Putamen (tissue), 1 donor: ENCODE data around the gene DDX51.

ENCODE experiments used
- DNase-seq: peaks from one replicate; pipeline ENCODE4 v3.0.0-alpha.2; 2016; ENCODE audit warnings: low spot score

The DDX51 gene

DNA sequence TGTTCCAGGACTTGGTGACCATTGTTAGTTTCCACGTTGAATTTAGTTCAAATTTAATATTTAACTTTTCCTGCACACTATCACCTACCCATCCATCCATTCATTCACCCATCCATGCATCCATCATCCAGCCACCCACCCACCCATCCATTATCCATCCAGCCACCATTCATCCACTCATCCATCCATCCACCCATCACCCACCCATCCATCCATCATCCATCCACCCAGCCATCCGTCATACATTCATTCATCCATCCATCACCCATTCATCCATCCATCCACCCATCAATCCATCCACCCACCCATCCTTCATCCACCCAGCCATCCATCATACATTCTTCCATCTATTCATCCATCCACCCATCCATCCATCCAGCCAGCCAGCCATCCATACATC, 22.0 kb upstream of the DDX51 start:
- DNase-seq = no peak

DNA sequence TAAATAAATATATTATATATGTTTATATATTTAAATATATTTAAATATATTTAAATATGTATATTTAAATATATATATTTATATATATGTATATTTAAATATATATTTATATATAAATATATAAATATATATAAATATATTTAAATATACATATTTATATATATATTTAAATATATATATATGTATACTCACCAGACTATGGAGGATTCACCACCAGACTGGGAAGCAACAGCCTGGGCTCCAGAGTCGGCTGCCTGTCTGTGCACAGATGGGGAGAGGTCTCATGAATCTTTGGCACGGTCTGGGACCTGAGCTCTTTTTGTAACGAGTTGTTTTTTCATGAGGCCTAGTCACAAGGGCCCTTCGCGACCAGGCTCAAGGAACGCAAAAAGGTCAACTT, 21.5 kb upstream of the DDX51 start:
- no peak for DNase-seq

DNA sequence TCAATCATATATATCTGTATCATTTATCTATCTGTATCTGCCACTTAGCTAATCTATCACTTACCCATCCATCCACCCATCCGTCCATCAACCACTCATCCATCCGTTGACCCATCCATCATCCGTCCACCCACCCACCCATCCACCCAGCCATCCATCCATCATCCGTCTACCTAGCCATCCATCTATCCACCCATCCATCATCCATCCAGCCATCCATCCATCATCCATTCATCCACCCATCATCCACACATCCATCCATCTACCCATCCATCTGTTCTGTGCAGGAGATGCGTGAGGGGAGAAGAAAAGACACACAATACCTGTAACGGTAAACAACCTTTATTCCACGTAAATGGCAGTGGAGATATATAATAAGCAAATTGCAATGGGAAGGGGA, 20.3 kb upstream of the DDX51 start:
- no peak for DNase-seq

DNA sequence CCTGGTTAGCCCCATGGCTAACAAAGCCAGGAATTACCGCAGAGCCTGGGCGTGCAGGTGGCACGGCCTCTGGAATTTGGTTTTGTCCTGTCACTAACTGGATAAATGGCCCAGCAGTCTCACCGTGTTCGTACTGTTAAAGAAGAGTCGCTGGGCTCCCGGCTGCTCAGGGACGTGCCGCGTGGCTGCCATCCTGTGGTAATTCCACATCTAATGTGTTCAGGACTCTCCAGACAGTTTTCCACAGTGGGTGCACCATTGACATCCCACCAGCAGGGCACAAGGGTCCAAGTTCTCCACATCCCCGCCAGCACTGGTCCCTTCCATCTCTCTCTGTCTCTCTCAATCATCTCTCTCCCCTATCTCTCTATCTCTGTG, 19.8 kb upstream of the DDX51 start:
- DNase-seq = no peak

DNA sequence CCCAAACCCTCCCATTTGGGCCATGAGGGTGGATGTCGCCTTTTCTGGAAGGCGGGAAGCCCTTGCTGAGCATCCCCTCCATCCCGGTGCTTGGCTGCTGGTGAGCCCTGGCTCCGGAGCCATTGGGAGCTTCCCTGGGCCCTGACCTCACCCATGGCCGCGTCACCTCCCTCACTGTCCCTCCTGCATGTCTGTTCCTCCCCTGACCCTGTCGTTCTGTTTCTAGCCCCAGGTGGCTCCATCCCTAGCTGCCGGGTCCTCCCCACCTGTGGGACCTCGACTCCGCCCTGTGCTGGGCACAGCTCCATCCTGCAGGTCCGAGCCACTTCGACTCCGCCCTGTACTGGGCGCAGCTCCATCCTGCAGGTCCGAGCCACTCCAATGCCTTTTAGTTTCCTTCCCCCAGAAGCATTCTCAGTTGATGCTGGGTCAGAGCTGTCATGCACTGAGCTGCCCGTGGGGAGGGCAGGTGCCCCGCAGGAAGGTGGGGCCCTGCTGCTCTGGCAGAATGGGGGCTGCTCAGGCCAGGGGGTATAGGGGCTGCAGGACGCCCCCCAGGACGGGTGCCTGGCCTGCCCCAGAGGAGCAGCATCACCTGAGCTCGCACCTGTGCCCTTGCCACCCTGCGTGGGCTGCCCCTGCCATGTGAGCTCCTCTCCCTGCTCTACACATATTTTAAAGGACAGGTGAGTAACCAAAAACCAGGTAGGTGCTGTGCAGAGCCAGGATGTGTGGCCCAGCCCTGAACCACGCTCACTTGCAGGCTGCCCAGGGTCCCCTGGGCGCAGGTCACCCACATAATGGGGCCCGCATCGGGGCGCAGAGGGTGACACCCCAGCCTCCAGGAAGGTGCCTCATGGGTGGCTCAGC, 19.2 kb upstream of the DDX51 start:
- DNase-seq = no peak

DNA sequence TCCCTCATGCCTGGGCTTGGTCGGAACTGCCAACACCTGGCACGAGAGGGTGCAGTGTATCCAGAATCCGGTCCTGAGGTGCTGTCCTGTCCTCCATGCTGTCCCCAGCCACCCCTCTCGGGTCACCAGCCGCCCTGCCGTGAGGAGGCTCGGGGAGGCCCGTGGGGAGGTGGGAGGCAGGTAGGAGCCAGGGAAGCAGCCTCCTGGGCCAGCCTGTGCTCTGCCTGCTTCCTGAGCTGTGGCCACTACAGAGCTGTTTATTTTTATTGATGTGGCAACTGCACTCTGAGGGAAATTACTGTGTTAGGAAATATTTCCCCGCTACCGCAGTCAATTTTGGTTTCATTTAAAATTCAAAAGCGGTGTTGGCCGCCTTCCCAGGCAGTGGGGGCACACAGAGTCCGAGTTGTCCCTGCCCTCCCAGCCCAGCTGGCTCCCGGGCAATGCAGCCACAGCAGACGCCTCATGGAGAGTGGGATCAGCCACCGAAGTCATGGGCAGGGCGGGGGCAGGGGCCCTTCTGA, 18.5 kb upstream of the DDX51 start:
- no peak for DNase-seq

DNA sequence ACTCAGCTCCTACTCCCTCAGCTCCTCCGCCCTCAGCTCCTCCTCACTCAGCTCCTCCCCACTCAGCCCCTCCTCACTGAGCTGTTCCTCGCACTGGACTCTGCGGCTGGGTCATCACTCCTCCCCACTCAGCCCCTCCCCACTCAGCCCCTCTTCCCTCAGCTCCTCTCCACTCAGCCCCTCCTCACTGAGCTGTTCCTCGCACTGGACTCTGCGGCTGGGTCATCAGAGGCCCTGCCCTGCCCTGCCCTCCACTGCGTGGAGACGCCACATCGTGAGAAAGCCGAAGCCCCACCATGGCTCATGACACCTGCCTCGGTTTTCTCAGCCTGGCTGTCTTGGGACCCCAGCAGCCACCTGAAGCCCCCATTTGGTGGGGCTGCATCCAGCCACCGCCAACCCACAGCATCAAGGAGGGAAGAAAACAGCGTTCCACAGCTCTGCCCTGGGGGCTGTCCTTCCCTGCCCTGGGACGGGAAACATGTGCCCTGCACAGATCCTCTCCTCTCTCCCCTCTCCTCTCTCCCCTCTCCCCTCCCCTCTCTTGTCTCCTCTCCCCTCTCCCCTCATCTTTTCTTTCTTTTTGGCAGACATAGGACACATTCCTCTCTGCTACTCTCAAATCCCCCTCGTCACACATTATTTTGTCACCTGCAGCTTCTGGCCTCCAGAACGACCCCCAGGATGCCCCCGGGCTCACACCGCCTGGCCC, 17.8 kb upstream of the DDX51 start:
- no peak for DNase-seq

DNA sequence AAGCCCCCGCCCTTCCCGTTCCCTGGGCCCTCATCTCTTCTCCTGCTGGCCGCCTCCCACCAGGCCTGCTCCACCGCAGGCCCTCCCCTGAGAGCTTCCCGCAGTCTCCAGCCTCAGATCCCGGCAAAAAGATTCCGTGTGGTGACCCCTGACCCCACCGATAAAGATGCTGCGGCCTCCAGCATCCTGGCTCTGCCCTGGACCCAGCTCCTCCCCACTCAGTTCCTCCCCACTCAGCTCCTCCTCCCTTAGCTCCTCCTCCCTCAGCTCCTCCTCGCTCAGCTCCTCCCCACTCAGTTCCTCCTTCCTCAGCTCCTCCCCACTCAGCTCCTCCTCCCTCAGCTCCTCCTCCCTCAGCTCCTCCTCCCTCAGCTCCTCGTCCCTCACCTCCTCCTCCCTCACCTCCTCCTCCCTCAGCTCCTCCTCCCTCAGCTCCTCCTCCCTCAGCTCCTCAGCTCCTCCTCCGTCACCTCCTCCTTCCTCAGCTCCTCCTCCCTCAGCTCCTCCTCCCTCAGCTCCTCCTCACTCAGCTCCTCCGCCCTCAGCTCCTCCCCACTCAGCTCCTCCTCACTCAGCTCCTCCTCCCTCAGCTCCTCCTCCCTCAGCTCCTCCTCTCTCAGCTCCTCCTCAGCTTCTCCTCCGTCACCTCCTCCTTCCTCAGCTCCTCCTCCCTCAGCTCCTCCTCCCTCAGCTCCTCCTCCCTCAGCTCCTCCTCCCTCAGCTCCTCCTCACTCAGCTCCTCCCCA, 17.1 kb upstream of the DDX51 start:
- DNase-seq = no peak

DNA sequence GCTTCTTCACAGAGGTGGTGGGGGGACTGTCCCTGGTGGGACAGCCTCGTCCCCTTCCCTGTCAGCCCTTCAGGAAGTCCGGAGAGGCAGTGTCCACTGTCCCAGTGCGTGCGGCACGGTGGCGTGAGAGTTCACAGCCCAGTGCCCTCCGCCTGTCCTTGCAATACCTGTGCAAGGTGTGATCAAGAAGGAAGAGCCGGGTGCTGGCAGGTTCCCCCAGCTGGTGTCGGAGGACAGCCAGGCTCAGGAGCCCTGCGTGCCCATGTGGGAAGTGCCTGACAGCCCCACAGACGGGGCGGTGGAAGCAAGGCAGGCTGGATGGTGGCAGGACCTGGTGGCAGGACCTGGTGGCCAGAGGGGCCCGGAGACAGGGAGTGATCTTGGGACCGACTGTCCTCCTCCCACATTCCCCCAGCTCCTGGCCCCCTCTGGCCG, 16.5 kb upstream of the DDX51 start:
- no peak for DNase-seq

DNA sequence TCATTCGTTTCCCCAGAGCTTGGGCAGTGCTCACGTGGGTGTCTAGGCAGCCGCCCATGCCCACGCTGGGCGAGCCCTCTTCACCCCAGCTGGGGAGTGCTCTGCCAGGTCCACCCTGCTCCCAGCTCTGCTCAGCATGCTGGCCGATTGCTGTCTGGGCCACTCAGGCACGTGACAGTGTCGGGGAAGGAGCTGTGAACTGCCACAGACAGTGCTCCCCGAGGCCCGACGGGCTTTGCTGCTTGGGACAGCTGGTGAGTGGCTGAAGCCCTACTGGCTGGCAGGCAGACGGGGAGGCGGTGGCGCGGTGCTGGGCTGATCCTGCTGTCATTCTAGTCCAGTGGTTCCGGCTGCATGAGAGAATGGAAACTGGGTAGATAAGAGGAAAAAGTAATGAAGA, 15.9 kb upstream of the DDX51 start:
- DNase-seq = no peak

DNA sequence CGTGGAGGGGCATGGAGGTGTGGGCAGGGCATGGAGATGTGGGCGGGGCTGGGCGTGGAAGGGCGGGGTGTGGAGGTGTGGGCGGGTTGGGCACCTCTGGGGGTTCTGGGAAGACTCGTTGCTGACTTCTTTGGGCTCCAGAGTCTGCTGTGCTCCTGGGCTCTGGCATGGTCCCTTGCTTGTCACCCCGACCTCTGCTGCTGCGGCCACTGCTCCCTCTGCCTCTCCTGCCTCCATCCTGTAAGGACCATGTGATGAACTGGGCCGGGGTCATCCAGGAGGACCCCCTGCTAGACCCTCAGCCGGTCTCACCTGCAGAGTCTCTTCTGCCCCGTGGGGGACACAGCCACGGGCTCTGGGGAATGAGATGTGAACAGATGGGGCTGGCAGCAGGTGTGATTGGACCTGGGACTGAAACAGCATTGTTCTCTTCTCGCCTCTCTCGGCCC, 15.5 kb upstream of the DDX51 start:
- no peak for DNase-seq

DNA sequence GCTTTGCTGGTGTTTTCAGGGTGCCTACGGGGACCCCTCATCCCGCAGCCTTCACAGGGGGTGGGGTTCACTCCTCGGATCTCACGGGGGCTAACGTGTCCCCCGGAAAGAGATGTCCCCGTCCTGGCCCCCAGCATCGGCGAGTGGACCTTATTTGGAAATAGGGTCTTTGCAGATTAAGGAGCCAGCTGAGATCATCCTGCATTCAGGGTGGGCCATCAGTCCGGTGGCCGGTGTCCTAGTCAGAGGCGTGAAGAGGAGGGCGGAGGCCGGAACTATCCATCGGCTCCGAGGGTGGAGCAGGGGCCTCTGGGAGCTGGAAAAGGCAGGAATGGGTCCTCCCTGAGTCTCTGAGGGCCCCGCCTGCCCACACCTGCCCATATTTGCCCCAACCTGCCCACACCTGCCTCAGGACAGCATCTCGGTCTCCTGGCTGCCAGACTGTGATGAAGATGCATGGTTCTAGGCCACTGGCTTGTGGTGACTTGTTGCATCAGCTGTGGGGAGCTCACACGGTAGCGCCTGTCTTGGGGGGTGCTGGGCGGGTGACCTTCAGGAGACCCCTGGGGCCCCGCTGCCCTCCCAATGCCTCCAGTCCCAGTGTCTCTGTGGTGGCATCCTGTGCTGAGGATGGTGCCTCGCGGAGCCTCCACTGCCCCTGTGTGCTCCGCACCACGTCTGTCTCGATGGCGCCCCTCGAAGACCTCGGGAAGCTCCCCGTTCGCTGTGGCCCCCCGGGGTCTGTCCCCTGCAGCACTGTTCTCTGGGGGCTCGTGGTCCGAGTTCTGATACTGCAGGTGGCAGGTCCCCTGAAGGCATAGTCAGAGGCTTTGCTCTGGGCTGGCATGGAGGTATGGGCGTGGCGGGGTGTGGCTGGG, 14.8 kb upstream of the DDX51 start:
- DNase-seq = no peak

DNA sequence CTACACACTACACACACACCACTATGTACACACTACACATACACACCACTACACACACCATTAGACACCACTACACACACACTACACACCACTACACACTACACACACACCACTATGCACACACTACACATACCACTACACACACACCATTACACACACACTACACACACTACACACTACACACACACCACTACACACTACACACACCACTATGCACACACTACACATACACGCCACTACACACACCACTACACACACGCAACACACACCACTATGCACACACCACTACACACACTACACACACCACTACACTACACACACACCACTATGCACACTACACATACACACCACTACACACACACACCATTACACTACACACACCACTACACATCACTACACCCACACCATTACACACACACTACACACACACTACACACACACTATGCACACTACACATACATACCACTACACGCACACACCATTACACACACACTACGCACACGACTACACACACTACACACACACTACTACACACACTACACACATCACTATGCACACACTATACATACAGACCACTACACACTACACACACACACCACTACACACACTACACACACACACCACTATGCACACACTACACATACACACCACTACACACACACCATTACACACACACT, 13.8 kb upstream of the DDX51 start:
- no peak for DNase-seq

DNA sequence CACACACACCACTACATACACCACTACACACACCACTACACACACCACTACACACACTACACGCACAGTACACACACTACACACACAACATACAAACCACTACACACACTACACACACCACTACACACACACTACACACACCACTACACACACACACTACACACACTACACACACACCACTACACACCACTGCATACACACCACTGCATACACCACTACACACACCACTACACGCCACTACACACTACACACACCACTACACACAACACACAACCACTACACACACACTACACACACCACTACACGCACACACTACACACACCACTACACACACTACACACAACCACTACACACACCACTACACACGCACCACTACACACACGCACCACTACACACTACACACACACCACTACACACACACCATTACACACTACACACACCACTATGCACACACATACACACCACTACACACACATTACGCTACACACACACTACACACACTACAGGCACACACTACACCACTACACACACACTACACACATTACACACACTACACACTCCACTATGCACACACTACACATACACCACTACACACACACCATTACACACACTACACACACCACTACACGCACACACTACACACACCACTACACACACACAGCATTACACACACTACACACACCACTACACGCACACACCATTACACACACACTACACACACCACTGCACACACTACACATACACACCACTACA, 12.6 kb upstream of the DDX51 start:
- no peak for DNase-seq

DNA sequence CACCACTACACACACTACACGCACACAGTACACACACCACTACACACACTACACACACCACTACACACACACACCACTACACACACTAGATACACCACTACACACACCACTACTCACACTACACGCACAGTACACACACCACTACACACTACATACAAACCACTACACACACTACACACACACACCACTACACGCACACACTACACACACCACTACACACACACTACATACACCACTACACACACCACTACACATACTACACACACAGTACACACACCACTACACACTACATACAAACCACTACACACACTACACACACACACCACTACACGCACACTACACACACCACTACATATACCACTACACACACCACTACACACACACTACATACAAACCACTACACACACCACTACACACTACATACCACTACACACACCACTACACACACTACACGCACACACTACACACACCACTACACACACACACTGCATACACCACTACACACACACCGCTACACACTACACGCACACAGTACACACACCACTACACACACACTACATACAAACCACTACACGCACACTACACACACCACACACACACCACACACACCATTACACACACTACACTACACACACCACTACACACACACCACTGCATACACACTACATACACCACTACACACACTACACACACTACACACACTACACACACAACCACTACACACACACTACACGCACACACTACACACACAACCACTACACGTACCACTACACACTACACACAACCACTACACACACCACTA, 11.9 kb upstream of the DDX51 start:
- DNase-seq = no peak

DNA sequence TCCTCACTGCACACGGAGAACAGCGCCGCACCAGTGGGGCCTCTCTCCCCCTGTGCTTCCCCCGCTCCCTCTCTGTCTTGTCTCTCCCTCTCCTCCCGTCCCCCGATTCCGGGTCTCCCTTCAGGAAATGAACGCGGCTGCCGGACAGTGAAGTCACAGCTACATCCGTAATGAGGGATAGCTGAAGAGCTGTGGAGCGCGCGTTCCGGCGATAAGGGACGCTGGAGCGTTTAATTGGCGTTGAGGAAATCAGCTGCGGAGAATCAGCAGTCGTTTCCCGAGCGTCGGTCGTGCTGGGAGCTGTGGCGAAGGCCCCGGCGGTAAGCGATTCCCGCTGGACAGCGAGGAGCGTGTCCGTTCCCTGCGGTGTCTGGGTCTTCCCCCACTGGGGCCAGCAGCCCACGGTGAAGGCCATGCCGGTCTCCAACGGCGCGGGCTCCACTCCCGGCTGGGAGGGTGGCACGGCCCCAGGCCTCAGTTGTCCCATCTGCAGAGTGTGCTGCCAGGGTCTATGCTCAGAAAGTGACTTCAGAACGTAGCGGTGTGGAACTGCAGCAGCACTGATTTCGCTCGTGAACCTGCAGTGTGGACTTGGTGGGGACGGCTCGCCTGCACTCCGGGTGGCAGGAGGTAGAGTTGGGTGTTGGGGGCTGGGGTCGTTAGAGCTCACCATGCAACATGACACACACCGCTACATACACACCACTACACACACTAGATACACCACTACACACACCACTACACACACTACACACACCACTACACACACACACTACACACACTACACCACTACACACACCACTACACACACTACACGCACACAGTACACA, 11.0 kb upstream of the DDX51 start:
- no peak for DNase-seq

DNA sequence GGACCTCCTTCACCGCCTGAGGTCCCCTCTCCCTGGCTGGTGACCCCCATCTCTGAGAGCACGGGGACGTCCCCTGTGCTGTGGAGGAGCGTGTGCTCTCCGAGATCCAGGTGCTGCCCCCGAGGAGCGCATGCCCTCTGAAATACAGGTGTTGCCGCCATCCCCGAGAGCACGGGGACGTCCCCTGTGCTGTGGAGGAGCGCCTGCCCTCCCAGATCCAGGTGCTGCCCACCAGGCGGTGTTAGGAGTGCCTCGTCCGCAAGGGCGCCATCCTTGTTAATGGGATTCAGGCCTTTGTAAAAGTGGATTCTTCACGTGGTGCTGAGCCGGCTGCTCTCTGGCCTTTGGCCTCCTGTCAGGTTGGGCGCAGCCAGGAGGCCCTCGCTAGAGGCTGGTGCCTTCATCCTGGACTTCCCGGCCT, 10.2 kb upstream of the DDX51 start:
- DNase-seq = no peak
